Measurements from ENCODE around the gene MCCC2.

The MCCC2 gene

DNA sequence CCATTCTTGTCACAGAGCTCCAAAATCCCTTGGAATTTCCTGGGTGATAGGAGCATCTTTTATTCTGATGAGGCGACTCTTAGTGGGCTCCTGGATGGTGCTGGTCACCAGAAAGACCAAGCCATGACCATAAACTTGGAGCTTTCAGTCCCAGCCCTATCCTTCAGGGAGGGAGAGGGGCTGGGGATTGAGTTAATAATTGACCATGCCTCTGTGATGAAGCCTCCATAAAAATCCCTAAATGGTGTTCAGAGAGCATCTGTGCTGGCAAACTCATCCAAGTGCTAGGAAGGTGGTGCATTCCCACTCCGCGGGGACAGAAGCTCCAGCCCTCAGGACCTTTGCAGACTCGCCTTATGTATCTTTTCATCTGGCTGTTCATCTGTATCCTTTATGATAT, 28.7 kb downstream of the MCCC2 start:
- TF ChIP-seq, protein P1, sequence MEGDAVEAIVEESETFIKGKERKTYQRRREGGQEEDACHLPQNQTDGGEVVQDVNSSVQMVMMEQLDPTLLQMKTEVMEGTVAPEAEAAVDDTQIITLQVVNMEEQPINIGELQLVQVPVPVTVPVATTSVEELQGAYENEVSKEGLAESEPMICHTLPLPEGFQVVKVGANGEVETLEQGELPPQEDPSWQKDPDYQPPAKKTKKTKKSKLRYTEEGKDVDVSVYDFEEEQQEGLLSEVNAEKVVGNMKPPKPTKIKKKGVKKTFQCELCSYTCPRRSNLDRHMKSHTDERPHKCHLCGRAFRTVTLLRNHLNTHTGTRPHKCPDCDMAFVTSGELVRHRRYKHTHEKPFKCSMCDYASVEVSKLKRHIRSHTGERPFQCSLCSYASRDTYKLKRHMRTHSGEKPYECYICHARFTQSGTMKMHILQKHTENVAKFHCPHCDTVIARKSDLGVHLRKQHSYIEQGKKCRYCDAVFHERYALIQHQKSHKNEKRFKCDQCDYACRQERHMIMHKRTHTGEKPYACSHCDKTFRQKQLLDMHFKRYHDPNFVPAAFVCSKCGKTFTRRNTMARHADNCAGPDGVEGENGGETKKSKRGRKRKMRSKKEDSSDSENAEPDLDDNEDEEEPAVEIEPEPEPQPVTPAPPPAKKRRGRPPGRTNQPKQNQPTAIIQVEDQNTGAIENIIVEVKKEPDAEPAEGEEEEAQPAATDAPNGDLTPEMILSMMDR (conservative IDR thresholded peaks at IDR 0.05; ENCODE audit: low read length), result no peak
- H3K4me3 ChIP-seq (ENCODE audit: low read length), result no peak overlapping the region
- DNase-seq (ENCODE audit: low read depth), result no peak

DNA sequence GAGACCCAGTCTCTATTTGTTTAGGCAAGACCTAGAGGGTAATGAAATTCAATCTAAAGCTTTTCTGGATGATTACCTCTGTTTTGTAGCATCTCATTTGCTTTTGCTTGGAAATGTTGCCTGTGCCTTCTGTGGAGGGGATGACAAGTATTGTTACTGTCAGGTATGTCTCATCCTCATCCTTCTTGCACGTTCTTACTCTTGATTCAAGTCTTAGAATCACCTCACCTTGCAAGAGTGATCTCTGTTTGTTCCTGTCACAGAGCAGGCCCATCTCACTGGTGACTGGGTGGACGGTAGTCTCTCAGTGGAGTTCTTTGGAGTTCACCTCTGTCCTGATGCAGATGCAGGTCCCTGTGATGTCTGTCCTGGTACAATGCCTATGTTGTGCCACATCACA, 33.5 kb downstream of the MCCC2 start:
- TF ChIP-seq, protein P1 (conservative IDR thresholded peaks at IDR 0.05; ENCODE audit: low read length), result no peak
- no peak overlapping the region for H3K4me3 ChIP-seq (ENCODE audit: low read length)
- DNase-seq (ENCODE audit: low read depth), result no peak

DNA sequence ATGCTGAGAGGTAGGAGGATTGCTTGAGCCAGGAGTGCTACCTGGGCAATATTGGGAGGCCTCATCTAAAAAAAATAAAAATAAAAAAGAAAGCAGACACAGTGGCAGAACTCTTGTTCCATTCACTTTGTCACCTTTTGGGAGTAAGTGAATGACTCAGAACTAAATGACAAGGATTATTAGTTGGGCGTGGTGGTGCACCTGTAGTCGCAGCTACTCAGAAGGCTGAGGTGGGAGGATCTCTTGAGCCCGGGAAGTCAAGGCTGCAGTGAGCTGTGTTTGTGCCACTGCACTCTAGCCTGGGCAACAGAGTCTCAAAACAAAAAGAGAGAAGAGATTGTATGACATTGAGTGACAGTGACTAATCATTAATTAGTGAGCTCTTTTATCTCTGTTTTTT, 34.1 kb downstream of the MCCC2 start:
- H3K4me3 ChIP-seq (ENCODE audit: low read length), result no peak overlapping the region
- TF ChIP-seq, protein P1 (conservative IDR thresholded peaks at IDR 0.05; ENCODE audit: low read length), result no peak
- DNase-seq (ENCODE audit: low read depth), result no peak

DNA sequence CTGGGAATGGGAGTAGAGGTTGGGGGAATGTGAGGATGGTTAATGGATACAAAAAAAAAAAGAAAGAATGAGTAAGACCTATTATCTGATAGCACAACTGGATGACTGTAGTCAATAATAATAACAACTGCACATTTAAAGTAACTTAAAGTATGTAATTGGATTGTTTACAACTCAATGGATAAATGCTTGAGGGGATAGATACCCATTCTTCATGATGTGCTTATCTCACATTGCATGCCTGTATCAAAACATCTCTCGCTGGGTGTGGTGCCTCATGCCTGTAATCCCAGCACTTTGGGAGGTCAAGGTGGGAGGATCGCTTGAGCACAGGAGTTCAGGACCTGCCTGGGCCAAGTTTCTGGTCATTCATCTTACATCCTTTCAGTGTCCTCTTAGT, 34.6 kb downstream of the MCCC2 start:
- DNase-seq (ENCODE audit: low read depth), result no peak
- H3K4me3 ChIP-seq (ENCODE audit: low read length), result no peak overlapping the region
- TF ChIP-seq, protein P1 (conservative IDR thresholded peaks at IDR 0.05; ENCODE audit: low read length), result no peak

DNA sequence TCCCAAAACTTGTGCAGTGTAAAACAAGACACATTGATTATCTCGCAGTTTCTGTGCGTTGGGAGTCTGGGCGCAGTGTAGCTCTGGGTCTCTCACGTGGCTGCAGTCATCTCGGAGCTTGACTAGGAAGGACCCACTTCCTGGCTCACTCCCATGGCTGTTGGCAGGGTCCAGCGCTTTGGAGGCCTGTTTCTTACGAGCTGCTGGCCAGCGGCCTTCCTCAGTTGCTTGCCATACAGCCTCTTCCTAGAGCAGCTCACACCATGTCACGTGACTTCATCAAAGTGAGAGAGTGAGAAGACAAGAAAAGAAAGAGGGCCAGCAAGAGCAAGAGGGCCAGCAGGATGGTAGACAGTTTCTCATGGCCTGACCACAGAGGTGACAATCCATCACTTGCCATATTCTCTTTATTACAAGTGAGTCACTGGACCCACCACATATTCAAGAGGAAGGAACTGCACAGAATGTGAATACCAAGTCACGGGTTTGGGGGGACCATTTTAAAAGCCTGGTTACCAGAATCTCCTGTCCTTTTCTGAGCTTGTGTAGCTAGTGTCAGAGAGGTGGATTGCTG, 36.2 kb downstream of the MCCC2 start:
- no peak for DNase-seq (ENCODE audit: low read depth)
- TF ChIP-seq, protein P1 (conservative IDR thresholded peaks at IDR 0.05; ENCODE audit: low read length), result no peak
- H3K4me3 ChIP-seq (ENCODE audit: low read length), result no peak overlapping the region

DNA sequence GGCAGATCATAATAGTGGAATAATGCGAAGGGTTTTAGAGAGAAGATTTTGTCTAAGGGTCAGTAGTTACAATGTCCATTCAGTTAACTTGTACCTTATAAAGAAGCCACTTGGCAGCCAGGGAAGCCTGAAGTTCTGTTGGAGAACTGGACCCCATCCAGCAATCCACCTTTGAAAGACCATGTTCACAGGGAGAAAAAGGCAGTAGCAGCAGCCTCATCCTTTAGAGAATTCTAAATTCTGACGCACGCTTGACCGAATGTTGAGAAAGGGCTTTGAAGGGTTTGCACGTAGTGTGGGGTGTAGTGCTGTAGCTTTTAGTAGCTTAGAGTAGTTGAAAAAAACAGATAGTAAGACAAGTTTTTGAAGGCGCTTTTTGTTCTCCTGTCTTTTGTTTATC, 42.8 kb downstream of the MCCC2 start:
- TF ChIP-seq, protein P1 (conservative IDR thresholded peaks at IDR 0.05; ENCODE audit: low read length), result no peak
- H3K4me3 ChIP-seq (ENCODE audit: low read length), result no peak overlapping the region
- DNase-seq (ENCODE audit: low read depth), result no peak

DNA sequence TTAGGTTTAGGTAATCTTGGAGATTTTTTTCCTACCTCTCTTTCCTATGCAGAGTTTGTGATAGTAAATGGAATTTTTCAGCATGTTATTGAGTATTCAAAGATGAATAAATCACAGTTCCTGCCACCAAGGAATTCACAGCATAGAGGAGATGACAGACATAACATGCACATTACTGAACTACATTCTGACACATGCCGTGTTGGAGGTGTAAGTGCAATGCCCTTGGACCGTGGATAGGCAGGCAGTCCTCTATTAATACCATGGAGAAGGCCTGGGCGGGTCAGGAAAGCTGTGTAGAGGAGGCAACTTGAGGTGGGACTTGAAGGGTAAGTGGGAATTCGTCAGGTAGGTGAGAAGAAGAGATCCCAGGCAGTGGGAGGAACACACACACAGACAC, 43.9 kb downstream of the MCCC2 start:
- H3K4me3 ChIP-seq (ENCODE audit: low read length), result no peak overlapping the region
- DNase-seq (ENCODE audit: low read depth), result no peak
- TF ChIP-seq, protein P1 (conservative IDR thresholded peaks at IDR 0.05; ENCODE audit: low read length), result no peak

Data from AG10803 (cell line).